ENCODE results near the gene PRKAG2.

- TF ChIP-seq CTCF (IDR thresholded peaks at IDR 0.05) (peak in 1 of 5 experiments; percentile 15), POLR2A (IDR thresholded peaks at IDR 0.05) (no peak), POLR2AphosphoS5 (IDR thresholded peaks at IDR 0.05) (peak in 2 of 3 donors; percentile 25 to 59)
Measured at GRCh38 chr7:151736403-151736909, 140.5 kb downstream of the PRKAG2 start.

Measured in transverse colon (tissue), 4 donors.